ENCODE results near the gene ZNF320. TPM values are rescaled to one million over a fixed set of nuclear protein-coding genes. Genes with fewer than 3 reads are reported as not detected.

ZNF320 gene
- total and polyA plus RNA-seq, 9 of the 15 experiments (the other 6 are each of a cell fraction or from before 2014, with no cell fraction given) = 5.4 to 25.6 (median 11.7) TPM

DNA sequence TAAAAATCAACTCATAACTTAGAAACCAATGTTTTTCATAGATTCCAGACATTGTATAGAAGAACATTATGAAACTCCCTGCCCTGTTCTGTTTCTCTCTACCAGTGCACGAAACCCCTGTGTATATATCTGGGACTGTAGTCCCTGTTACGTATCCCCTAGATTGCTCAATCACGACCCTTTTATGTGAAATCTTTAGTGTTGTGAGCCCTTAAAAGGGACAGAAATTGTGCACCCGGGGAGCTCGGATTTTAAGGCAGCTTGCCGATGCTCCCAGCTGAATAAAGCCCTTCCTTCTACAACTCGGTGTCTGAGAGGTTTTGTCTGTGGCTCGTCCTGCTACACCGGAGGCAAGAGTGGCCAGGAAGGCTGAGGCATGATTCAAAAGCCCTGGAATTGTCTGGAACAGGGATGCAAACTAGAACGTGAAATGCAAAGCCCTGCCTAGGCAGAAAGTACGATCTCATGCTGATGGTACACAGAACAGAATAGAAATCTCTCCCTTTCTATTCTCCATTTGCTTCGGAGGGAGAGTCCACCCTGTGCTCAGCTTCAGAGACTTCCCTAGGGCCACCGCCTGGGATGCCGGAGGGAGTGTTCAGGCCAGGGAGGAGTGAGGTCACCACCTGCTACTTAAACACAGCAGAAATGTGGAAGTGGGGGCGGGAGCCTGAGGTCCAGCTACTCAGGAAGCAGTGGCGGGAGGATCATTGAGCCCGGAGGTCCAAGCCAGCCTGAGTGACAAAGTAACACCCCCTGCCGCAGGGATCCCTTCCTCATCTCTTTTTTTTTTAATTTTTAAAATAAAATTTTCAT lies 26.6 kb upstream of the ZNF320 start (continued):
- TF ChIP-seq, protein P1, sequence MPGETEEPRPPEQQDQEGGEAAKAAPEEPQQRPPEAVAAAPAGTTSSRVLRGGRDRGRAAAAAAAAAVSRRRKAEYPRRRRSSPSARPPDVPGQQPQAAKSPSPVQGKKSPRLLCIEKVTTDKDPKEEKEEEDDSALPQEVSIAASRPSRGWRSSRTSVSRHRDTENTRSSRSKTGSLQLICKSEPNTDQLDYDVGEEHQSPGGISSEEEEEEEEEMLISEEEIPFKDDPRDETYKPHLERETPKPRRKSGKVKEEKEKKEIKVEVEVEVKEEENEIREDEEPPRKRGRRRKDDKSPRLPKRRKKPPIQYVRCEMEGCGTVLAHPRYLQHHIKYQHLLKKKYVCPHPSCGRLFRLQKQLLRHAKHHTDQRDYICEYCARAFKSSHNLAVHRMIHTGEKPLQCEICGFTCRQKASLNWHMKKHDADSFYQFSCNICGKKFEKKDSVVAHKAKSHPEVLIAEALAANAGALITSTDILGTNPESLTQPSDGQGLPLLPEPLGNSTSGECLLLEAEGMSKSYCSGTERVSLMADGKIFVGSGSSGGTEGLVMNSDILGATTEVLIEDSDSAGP (CRISPR knock-in tag; IDR thresholded peaks at IDR 0.05) = no peak
- peak; percentile 88 for TF ChIP-seq ATF7 (IDR thresholded peaks at IDR 0.05)
- TF ChIP-seq CEBPG (CRISPR knock-in tag; IDR thresholded peaks at IDR 0.05) = peak; percentile 82
- TF ChIP-seq CEBPG (tag; conservative IDR thresholded peaks at IDR 0.05 in 1 of 2, IDR thresholded peaks at IDR 0.05 in 1 of 2) = peak; percentile 85
- TF ChIP-seq MAZ (CRISPR knock-in tag; conservative IDR thresholded peaks at IDR 0.05 in 1 of 2, IDR thresholded peaks at IDR 0.05 in 1 of 2) = peak in 1 of 2 experiments; percentile 62; a peak in 3 of 4 replicates
- 0 out of 4 replicates have a peak, but pooled peaks of 1 of the 2 experiments have one; percentile 13 for TF ChIP-seq TBL1XR1 (IDR thresholded peaks at IDR 0.05; ENCODE audit: low read length in 2 of 2)
- no peak for TF ChIP-seq ATF1 (CRISPR knock-in tag; IDR thresholded peaks at IDR 0.05)
- TF ChIP-seq ATF1 (tag; IDR thresholded peaks at IDR 0.05) = 0 out of 2 replicates have a peak, but pooled peaks have one; percentile 8
- TF ChIP-seq ETV5 (CRISPR knock-in tag; IDR thresholded peaks at IDR 0.05; ENCODE audit: low read depth) = peak; percentile 28; the same call in 1 of the 2 replicates
- TF ChIP-seq, protein P2, sequence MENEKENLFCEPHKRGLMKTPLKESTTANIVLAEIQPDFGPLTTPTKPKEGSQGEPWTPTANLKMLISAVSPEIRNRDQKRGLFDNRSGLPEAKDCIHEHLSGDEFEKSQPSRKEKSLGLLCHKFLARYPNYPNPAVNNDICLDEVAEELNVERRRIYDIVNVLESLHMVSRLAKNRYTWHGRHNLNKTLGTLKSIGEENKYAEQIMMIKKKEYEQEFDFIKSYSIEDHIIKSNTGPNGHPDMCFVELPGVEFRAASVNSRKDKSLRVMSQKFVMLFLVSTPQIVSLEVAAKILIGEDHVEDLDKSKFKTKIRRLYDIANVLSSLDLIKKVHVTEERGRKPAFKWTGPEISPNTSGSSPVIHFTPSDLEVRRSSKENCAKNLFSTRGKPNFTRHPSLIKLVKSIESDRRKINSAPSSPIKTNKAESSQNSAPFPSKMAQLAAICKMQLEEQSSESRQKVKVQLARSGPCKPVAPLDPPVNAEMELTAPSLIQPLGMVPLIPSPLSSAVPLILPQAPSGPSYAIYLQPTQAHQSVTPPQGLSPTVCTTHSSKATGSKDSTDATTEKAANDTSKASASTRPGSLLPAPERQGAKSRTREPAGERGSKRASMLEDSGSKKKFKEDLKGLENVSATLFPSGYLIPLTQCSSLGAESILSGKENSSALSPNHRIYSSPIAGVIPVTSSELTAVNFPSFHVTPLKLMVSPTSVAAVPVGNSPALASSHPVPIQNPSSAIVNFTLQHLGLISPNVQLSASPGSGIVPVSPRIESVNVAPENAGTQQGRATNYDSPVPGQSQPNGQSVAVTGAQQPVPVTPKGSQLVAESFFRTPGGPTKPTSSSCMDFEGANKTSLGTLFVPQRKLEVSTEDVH (IDR thresholded peaks at IDR 0.05; ENCODE audit: low read depth, partially characterized antibody) = peak; percentile 24
- no peak for TF ChIP-seq SRSF9 (IDR thresholded peaks at IDR 0.05; ENCODE audit: borderline replicate concordance, low read depth, low read length)
- TF ChIP-seq, protein P3, sequence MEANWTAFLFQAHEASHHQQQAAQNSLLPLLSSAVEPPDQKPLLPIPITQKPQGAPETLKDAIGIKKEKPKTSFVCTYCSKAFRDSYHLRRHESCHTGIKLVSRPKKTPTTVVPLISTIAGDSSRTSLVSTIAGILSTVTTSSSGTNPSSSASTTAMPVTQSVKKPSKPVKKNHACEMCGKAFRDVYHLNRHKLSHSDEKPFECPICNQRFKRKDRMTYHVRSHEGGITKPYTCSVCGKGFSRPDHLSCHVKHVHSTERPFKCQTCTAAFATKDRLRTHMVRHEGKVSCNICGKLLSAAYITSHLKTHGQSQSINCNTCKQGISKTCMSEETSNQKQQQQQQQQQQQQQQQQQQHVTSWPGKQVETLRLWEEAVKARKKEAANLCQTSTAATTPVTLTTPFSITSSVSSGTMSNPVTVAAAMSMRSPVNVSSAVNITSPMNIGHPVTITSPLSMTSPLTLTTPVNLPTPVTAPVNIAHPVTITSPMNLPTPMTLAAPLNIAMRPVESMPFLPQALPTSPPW (CRISPR knock-in tag; IDR thresholded peaks at IDR 0.05) = no peak; the same call in 1 of the 2 replicates
- peak; percentile 47; the same call in 1 of the 2 replicates for TF ChIP-seq POLR2A (conservative IDR thresholded peaks at IDR 0.05)
- TF ChIP-seq SPI1 (IDR thresholded peaks at IDR 0.05; ENCODE audit: borderline replicate concordance, low read depth, low read length) = peak; percentile 90
- peak in 1 of 2 experiments; percentile 12; a peak in 1 of 4 replicates for TF ChIP-seq RAD21 (CRISPR knock-in tag; conservative IDR thresholded peaks at IDR 0.05 in 1 of 2, IDR thresholded peaks at IDR 0.05 in 1 of 2)
- TF ChIP-seq, protein P4, sequence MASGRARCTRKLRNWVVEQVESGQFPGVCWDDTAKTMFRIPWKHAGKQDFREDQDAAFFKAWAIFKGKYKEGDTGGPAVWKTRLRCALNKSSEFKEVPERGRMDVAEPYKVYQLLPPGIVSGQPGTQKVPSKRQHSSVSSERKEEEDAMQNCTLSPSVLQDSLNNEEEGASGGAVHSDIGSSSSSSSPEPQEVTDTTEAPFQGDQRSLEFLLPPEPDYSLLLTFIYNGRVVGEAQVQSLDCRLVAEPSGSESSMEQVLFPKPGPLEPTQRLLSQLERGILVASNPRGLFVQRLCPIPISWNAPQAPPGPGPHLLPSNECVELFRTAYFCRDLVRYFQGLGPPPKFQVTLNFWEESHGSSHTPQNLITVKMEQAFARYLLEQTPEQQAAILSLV (tag; IDR thresholded peaks at IDR 0.05) = 0 out of 2 replicates have a peak, but pooled peaks have one; percentile 38
- TF ChIP-seq ETV1 (tag; conservative IDR thresholded peaks at IDR 0.05; ENCODE audit: low read depth) = peak; percentile 47; the same call in 1 of the 2 replicates
- peak; percentile 95 for TF ChIP-seq POLR2AphosphoS2 (IDR thresholded peaks at IDR 0.05; ENCODE audit: low read length)
- peak; percentile 46; the same call in 1 of the 2 replicates for TF ChIP-seq L3MBTL2 (IDR thresholded peaks at IDR 0.05)

Data from K562 (cell line).